Neural cell (in vitro differentiated cells): ENCODE measurements around the gene BCL2. TPM values are rescaled to one million over a fixed set of nuclear protein-coding genes. Genes with fewer than 3 reads are reported as not detected.

Experiments
- H2AFZ ChIP-seq: fragments of 200-600, 300-800 bp; sonication (generic), shearing (Covaris generic); 2 replicates; pipeline ENCODE4 v1.6.0; 2014; ENCODE audit warnings: low read depth, mild to moderate bottlenecking, antibody characterized with exemption, low read length, moderate library complexity
- H3F3A ChIP-seq: fragments of 200-600 bp; shearing (Covaris generic); 2 replicates; pipeline ENCODE4 v1.6.1; 2016; ENCODE audit warnings: mild to moderate bottlenecking, moderate library complexity, mixed read lengths, antibody characterized with exemption, low read length; ENCODE audit not compliant: insufficient read depth, poor library complexity, severe bottlenecking
- H3K27ac ChIP-seq: fragments of 200-600, 300-800 bp; sonication (generic), shearing (Covaris generic); 2 replicates; pipeline ENCODE4 v1.5.1; 2014; ENCODE audit warnings: mild to moderate bottlenecking, low read length, moderate library complexity
- H3K27me3 ChIP-seq: fragments of 300-800, 200-600 bp; sonication (generic), shearing (Covaris generic); 2 replicates; pipeline ENCODE4 v1.6.0; 2014; ENCODE audit warnings: mild to moderate bottlenecking, low read depth, low read length, moderate library complexity; ENCODE audit not compliant: insufficient read depth
- H3K36me3 ChIP-seq: fragments of 300-800, 200-600 bp; sonication (generic), shearing (Covaris generic); 2 replicates; pipeline ENCODE4 v1.5.1; 2014; ENCODE audit warnings: mild to moderate bottlenecking, antibody characterized with exemption, low read length, moderate library complexity; ENCODE audit not compliant: insufficient read depth
- H3K4me2 ChIP-seq: fragments of 300-800, 200-600 bp; sonication (generic), shearing (Covaris generic); 2 replicates; pipeline ENCODE4 v1.6.0; 2014; ENCODE audit warnings: mild to moderate bottlenecking, low read length
- H3K4me3 ChIP-seq: fragments of 300-800, 200-600 bp; sonication (generic), shearing (Covaris generic); 2 replicates; pipeline ENCODE4 v1.5.1; 2014; ENCODE audit warnings: mild to moderate bottlenecking, low read length, moderate library complexity
- H3K79me2 ChIP-seq: fragments of 200-600 bp; shearing (Covaris generic); replicated peaks from 2 replicates; pipeline ENCODE4 v1.6.0; 2014; ENCODE audit warnings: mild to moderate bottlenecking, low read length, moderate library complexity; ENCODE audit not compliant: insufficient read depth
- H3K9ac ChIP-seq: fragments of 300-800, 200-600 bp; sonication (generic), shearing (Covaris generic); 2 replicates; pipeline ENCODE4 v1.6.1; 2016; ENCODE audit warnings: mild to moderate bottlenecking, low read length, mixed read lengths
- H3K9me2 ChIP-seq: fragments of 200-600 bp; shearing (Covaris generic); 2 replicates; pipeline ENCODE4 v1.6.1; 2016; ENCODE audit warnings: mild to moderate bottlenecking, low read length, mixed read lengths; ENCODE audit not compliant: insufficient read depth
- H3K9me3 ChIP-seq: fragments of 200-600, 300-800 bp; sonication (generic), shearing (Covaris generic); 2 replicates; pipeline ENCODE4 v1.6.1; 2016; ENCODE audit warnings: mild to moderate bottlenecking, mixed run types, low read length, moderate library complexity, mixed read lengths
- H4K20me1 ChIP-seq: fragments of 200-600 bp; shearing (Covaris generic); 2 replicates; pipeline ENCODE4 v1.6.1; 2016; ENCODE audit warnings: mild to moderate bottlenecking, mixed run types; ENCODE audit not compliant: insufficient read depth
- CTCF ChIP-seq: fragments of 450-650 bp; IDR thresholded peaks from 2 replicates; pipeline ENCODE4 v1.5.1; 2014; ENCODE audit warnings: antibody characterized with exemption, mild to moderate bottlenecking, moderate library complexity; ENCODE audit not compliant: poor library complexity, severe bottlenecking
- EP300 ChIP-seq: fragments of 450-650 bp; conservative IDR thresholded peaks from 2 replicates; pipeline ENCODE4 v1.6.1; 2014; ENCODE audit warnings: antibody characterized with exemption, mild to moderate bottlenecking, moderate library complexity; ENCODE audit not compliant: poor library complexity, severe bottlenecking
- EZH2 ChIP-seq: fragments of 200-600, 300-800 bp; shearing (Covaris generic), sonication (generic); IDR thresholded peaks from 2 replicates; pipeline ENCODE4 v1.6.1; 2014; ENCODE audit warnings: antibody characterized with exemption, low read length, borderline replicate concordance, mild to moderate bottlenecking; ENCODE audit not compliant: insufficient read depth, poor library complexity, severe bottlenecking
- MXI1 ChIP-seq: fragments of 450-650 bp; conservative IDR thresholded peaks from 2 replicates; pipeline ENCODE4 v1.6.1; 2014; ENCODE audit warnings: antibody characterized with exemption, mild to moderate bottlenecking; ENCODE audit not compliant: poor library complexity, severe bottlenecking
- POLR2AphosphoS5 ChIP-seq: IDR thresholded peaks from 2 replicates; pipeline ENCODE4 v1.6.1; 2012
- RAD21 ChIP-seq: fragments of 450-650 bp; conservative IDR thresholded peaks from 2 replicates; pipeline ENCODE4 v1.6.1; 2014; ENCODE audit warnings: antibody characterized with exemption, mild to moderate bottlenecking, moderate library complexity
- REST ChIP-seq: IDR thresholded peaks from 2 replicates; pipeline ENCODE4 v1.6.1; 2012; ENCODE audit warnings: borderline replicate concordance
- SMC3 ChIP-seq: fragments of 450-650 bp; conservative IDR thresholded peaks from 2 replicates; pipeline ENCODE4 v1.6.1; 2014; ENCODE audit warnings: antibody characterized with exemption, mild to moderate bottlenecking, moderate library complexity; ENCODE audit not compliant: poor library complexity
- TAF1 ChIP-seq: IDR thresholded peaks from 2 replicates; pipeline ENCODE4 v1.6.1; 2012; ENCODE audit warnings: low read depth
- polyA plus RNA-seq: library from polyadenylated mRNA; depleted of rRNA; stranded (reverse); fragments of >200 nt; gene quantifications from 2 replicates; pipeline ENCODE4 v1.2.3, GENCODE V29; 2014

BCL2 gene
- polyA plus RNA-seq, 1 donor from 2014 or later = 3.4 TPM

- Histone ChIP-seq H3K9me3 (no peaks in the 10 kb centered on the region), H3K9ac (no peak overlapping the region), H3K9me2 (no peaks in the 10 kb centered on the region), H3K4me2 (no peak overlapping the region), H4K20me1 (no peaks in the 10 kb centered on the region), H2AFZ (no peak overlapping the region), H3K4me3 (no peak overlapping the region), H3K27ac (no peak overlapping the region), H3K36me3 (no peaks in the 10 kb centered on the region), H3K27me3 (no peaks in the 10 kb centered on the region), H3K79me2 (no peaks in the 10 kb centered on the region), H3F3A (no peaks in the 10 kb centered on the region)
- TF ChIP-seq TAF1 = no peak
- no peak for TF ChIP-seq MXI1
- no peak for TF ChIP-seq EP300
- no peak for TF ChIP-seq REST
- no peak for TF ChIP-seq EZH2
- no peak for TF ChIP-seq SMC3
- TF ChIP-seq CTCF = no peak
- TF ChIP-seq RAD21 = no peak
- TF ChIP-seq POLR2AphosphoS5 = no peak
Measured at GRCh38 chr18:63257453-63257852, 62.1 kb downstream of the BCL2 start.

GRCh38 chr18:63255435-63255834, 64.1 kb downstream of the BCL2 start:
- no peaks in the 10 kb centered on the region for H3K36me3 ChIP-seq
- no peaks in the 10 kb centered on the region for H3K9me2 ChIP-seq
- no peak overlapping the region for H3K4me2 ChIP-seq
- H3K4me3 ChIP-seq = no peak overlapping the region
- H3K79me2 ChIP-seq = no peaks in the 10 kb centered on the region
- H3F3A ChIP-seq = no peaks in the 10 kb centered on the region
- H3K9ac ChIP-seq = no peak overlapping the region
- no peaks in the 10 kb centered on the region for H3K9me3 ChIP-seq
- H2AFZ ChIP-seq = no peak overlapping the region
- no peak overlapping the region for H3K27ac ChIP-seq
- H3K27me3 ChIP-seq = no peaks in the 10 kb centered on the region
- H4K20me1 ChIP-seq = no peaks in the 10 kb centered on the region
- no peak for TF ChIP-seq CTCF
- TF ChIP-seq EZH2 = no peak
- no peak for TF ChIP-seq POLR2AphosphoS5
- TF ChIP-seq REST = no peak
- no peak for TF ChIP-seq MXI1
- TF ChIP-seq TAF1 = no peak
- TF ChIP-seq SMC3 = no peak
- TF ChIP-seq RAD21 = no peak
- no peak for TF ChIP-seq EP300
